SK-N-SH (cell line): Measurements from ENCODE around the gene TRIM67.

Source experiments
- GABPA ChIP-seq: IDR thresholded peaks from 2 replicates; pipeline ENCODE4 v1.4.0; 2012; ENCODE audit warnings: low read depth, mild to moderate bottlenecking
- NRF1 ChIP-seq: IDR thresholded peaks from 2 replicates; pipeline ENCODE4 v1.6.1; 2012; ENCODE audit warnings: low read depth, mild to moderate bottlenecking, low read length
- RAD21 ChIP-seq: IDR thresholded peaks from 2 replicates; pipeline ENCODE4 v1.6.1; 2012; ENCODE audit warnings: mild to moderate bottlenecking, low read length
- TEAD4 ChIP-seq: IDR thresholded peaks from 2 replicates; pipeline ENCODE4 v1.4.0; 2012; ENCODE audit warnings: mild to moderate bottlenecking, borderline replicate concordance; ENCODE audit not compliant: insufficient read depth
- TF ChIP-seq, protein P1 (sequence below): fragments of 200-600 bp; sonication (generic); IDR thresholded peaks from 2 replicates; pipeline ENCODE4 v1.6.1; 2017; ENCODE audit warnings: antibody characterized with exemption, mild to moderate bottlenecking, moderate library complexity
- TF ChIP-seq, protein P2 (sequence below): fragments of 150-350 bp; IDR thresholded peaks from 2 replicates; pipeline ENCODE4 v1.6.1; 2016; ENCODE audit warnings: mild to moderate bottlenecking, low read depth, low read length

DNA sequence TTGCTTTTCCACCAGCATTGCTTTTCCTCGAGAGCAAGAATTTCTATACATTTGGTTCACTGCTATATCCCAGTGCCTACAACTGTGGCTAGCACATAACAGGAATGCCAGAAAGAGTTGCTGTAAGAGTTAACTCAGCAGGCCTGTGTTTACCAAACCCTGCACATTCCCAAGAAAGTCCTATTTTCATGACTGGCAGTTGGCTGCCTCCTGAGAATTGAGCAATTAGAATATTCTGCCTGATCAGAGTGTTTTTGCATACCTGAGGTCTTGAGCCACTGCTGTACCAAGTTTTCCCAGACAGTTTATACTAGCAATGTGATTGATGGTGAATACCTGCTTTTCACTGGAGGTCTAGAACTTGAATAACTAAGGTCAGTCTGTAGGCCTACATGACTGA lies 76.4 kb downstream of the TRIM67 start:
- no peak for TF ChIP-seq GABPA
- TF ChIP-seq TEAD4, result no peak
- TF ChIP-seq, protein P1, sequence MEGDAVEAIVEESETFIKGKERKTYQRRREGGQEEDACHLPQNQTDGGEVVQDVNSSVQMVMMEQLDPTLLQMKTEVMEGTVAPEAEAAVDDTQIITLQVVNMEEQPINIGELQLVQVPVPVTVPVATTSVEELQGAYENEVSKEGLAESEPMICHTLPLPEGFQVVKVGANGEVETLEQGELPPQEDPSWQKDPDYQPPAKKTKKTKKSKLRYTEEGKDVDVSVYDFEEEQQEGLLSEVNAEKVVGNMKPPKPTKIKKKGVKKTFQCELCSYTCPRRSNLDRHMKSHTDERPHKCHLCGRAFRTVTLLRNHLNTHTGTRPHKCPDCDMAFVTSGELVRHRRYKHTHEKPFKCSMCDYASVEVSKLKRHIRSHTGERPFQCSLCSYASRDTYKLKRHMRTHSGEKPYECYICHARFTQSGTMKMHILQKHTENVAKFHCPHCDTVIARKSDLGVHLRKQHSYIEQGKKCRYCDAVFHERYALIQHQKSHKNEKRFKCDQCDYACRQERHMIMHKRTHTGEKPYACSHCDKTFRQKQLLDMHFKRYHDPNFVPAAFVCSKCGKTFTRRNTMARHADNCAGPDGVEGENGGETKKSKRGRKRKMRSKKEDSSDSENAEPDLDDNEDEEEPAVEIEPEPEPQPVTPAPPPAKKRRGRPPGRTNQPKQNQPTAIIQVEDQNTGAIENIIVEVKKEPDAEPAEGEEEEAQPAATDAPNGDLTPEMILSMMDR, result no peak
- TF ChIP-seq, protein P2, sequence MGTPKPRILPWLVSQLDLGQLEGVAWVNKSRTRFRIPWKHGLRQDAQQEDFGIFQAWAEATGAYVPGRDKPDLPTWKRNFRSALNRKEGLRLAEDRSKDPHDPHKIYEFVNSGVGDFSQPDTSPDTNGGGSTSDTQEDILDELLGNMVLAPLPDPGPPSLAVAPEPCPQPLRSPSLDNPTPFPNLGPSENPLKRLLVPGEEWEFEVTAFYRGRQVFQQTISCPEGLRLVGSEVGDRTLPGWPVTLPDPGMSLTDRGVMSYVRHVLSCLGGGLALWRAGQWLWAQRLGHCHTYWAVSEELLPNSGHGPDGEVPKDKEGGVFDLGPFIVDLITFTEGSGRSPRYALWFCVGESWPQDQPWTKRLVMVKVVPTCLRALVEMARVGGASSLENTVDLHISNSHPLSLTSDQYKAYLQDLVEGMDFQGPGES, result no peak
- no peak for TF ChIP-seq NRF1
- TF ChIP-seq RAD21, result no peak
